Activated T-helper 1 cell treated with anti-CD3 and anti-CD28 coated beads, Interleukin-12 subunit alpha, Interleukin-12 subunit beta, Interleukin-2, Interleukin-4 antibody, amounts not matched to agents 30 ng/mL and 10 ng/mL and 1 ng/mL, durations not matched to agents 14 hours and 24 hours and 36 hours (primary cell): Measurements from ENCODE around the gene LNP1. TPM values are rescaled to one million over a fixed set of nuclear protein-coding genes. Genes with fewer than 3 reads are reported as not detected.

Experiments
- total RNA-seq: library from RNA; stranded (reverse); gene quantifications from 2 replicates; pipeline ENCODE4 v1.2.3, GENCODE V29; 2022

LNP1 gene
- total RNA-seq, 1 donor from 2014 or later, result 2.6 TPM

Other genes starting within 250 kb of the LNP1 start
- gene TBC1D23, start 140.5 kb upstream of the LNP1 start, total RNA-seq, result 18.3 and 19.0 TPM in 2 replicates
- gene NIT2, start 66.8 kb upstream of the LNP1 start, total RNA-seq, result 65.9 and 69.5 TPM in 2 replicates
- gene TOMM70, start 450 bp upstream of the LNP1 start, total RNA-seq, result 60.0 and 62.9 TPM in 2 replicates
- 0.13 and 0.34 TPM in 2 replicates for gene TMEM45A, start 91.1 kb downstream of the LNP1 start, total RNA-seq
- gene ADGRG7, start 208.1 kb downstream of the LNP1 start, total RNA-seq, result not detected in 2 replicates